Fibroblast of lung (primary cell): ENCODE data around the gene VAC14. TPM values are rescaled to one million over a fixed set of nuclear protein-coding genes. Genes with fewer than 3 reads are reported as not detected.

ENCODE experiments used
- DNase-seq, 2 donors: peaks; one replicate each; pipeline versions ENCODE4 v3.0.0 to v3.0.0-alpha.2; 2010; ENCODE audit warnings: low read depth in 2 of 2
- H2AFZ ChIP-seq: 2 replicates; pipeline ENCODE4 v1.5.1; 2012; ENCODE audit warnings: low read length, control low read depth, inconsistent platforms
- H3K27ac ChIP-seq: 2 replicates; pipeline ENCODE4 v1.5.1; 2011; ENCODE audit warnings: low read length, control low read depth; ENCODE audit not compliant: insufficient read depth
- H3K27me3 ChIP-seq: 2 replicates; pipeline ENCODE4 v1.5.1; 2011; ENCODE audit warnings: mild to moderate bottlenecking, low read length; ENCODE audit not compliant: control insufficient read depth, insufficient read depth
- H3K36me3 ChIP-seq: 2 replicates; pipeline ENCODE4 v1.5.1; 2011; ENCODE audit warnings: low read length; ENCODE audit not compliant: control insufficient read depth, insufficient read depth
- H3K4me1 ChIP-seq: 2 replicates; pipeline ENCODE4 v1.5.1; 2011; ENCODE audit warnings: low read length; ENCODE audit not compliant: control insufficient read depth, insufficient read depth; ENCODE audit errors: extremely low read depth
- H3K4me2 ChIP-seq: 2 replicates; pipeline ENCODE4 v1.5.1; 2011; ENCODE audit warnings: low read length, control low read depth; ENCODE audit not compliant: insufficient read depth; ENCODE audit errors: extremely low read depth
- H3K4me3 ChIP-seq, 4 experiments: fragments of 200-600 bp in 1 of 4; sonication (generic) in 1 of 4; replicated peaks in 1 of 4; 2 replicates each; pipeline ENCODE4 v1.5.1; 2011 to 2016; ENCODE audit warnings: low read length in 4 of 4, low read depth in 3 of 4, mild to moderate bottlenecking in 3 of 4, control low read depth in 2 of 4, inconsistent platforms in 1 of 4, mixed read lengths in 1 of 4; ENCODE audit not compliant: insufficient read depth in 1 of 4; ENCODE audit errors: control extremely low read depth in 1 of 4
- H3K79me2 ChIP-seq: 2 replicates; pipeline ENCODE4 v1.5.1; 2012; ENCODE audit warnings: mild to moderate bottlenecking, low read length, inconsistent platforms; ENCODE audit not compliant: control insufficient read depth, insufficient read depth
- H3K9ac ChIP-seq: 2 replicates; pipeline ENCODE4 v1.5.1; 2011; ENCODE audit warnings: mild to moderate bottlenecking, low read length, control low read depth; ENCODE audit not compliant: insufficient read depth
- H3K9me3 ChIP-seq: 2 replicates; pipeline ENCODE4 v1.5.1; 2012; ENCODE audit warnings: low read depth, low read length; ENCODE audit not compliant: control insufficient read depth, insufficient read depth
- H4K20me1 ChIP-seq: 2 replicates; pipeline ENCODE4 v1.5.1; 2011; ENCODE audit warnings: low read length; ENCODE audit not compliant: control insufficient read depth, insufficient read depth; ENCODE audit errors: extremely low read depth
- CTCF ChIP-seq, 2 donors: IDR thresholded peaks in 1 of 2; conservative IDR thresholded peaks in 1 of 2; 1 replicate in 1 of 2; 2 replicates in 1 of 2; pipeline ENCODE4 v1.5.1; 2011 to 2012; ENCODE audit warnings: low read length in 2 of 2, control low read depth in 1 of 2, inconsistent platforms in 1 of 2, low read depth in 1 of 2, mild to moderate bottlenecking in 1 of 2
- EZH2 ChIP-seq: IDR thresholded peaks from 2 replicates; pipeline ENCODE4 v1.5.1; 2012; ENCODE audit warnings: low read length, control low read depth, mild to moderate bottlenecking; ENCODE audit errors: missing control alignments
- polyA plus RNA-seq, 2 donors: library from polyadenylated mRNA; depleted of rRNA in 1 of 2; stranded (reverse) in 1 of 2; unstranded in 1 of 2; fragments of >200 nt; gene quantifications; 2 replicates each; pipeline ENCODE4 v1.2.1, GENCODE V29; 2011 to 2012; ENCODE audit warnings: missing spikeins in 1 of 2
- total RNA-seq: library from RNA; depleted of rRNA; stranded (reverse); fragments of >200 nt; gene quantifications from 2 replicates; pipeline ENCODE4 v1.2.1, GENCODE V29; 2014

VAC14 gene
- total and polyA plus RNA-seq, 2 donors (not counting 1 experiment from before 2014, with no cell fraction given), result 25.0 to 29.2 TPM

DNA sequence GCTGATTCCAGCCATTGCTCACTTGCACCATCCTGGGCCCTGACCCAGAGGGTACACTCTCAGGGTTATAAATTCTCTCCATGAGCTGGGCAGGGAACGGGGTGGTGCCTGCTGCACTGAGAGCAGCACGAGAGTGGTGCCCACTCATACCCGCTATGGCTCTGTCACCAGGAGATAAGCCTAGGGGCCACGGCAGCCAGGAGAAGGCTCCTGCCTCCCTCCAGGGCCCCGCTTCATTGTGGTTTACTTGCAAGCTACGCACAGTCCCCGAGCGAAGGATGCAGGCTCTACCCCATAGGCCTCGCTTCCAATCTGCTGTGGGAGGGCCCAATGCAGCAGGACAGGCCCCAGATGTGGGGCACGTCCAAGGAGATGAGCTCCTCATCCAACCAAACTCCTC, 48.5 kb downstream of the VAC14 start:
- no peaks in the 10 kb centered on the region for H4K20me1 ChIP-seq
- H3K27me3 ChIP-seq, result no peaks in the 10 kb centered on the region
- no peak overlapping the region for H3K4me3 ChIP-seq
- no peak for TF ChIP-seq CTCF (conservative IDR thresholded peaks at IDR 0.05 in 1 of 2, IDR thresholded peaks at IDR 0.05 in 1 of 2; ENCODE audit: low read depth in 1 of 2, low read length in 2 of 2)
- no peak for TF ChIP-seq EZH2
- H2AFZ ChIP-seq, result no peak overlapping the region
- peaks cover 49% of the 10 kb centered on the region for H3K4me1 ChIP-seq
- H3K9ac ChIP-seq, result no peak overlapping the region
- no peak overlapping the region for H3K4me2 ChIP-seq
- DNase-seq, result no peak
- H3K27ac ChIP-seq, result no peak overlapping the region
- no peaks in the 10 kb centered on the region for H3K36me3 ChIP-seq
- H3K9me3 ChIP-seq, result no peaks in the 10 kb centered on the region
- H3K79me2 ChIP-seq, result no peaks in the 10 kb centered on the region

DNA sequence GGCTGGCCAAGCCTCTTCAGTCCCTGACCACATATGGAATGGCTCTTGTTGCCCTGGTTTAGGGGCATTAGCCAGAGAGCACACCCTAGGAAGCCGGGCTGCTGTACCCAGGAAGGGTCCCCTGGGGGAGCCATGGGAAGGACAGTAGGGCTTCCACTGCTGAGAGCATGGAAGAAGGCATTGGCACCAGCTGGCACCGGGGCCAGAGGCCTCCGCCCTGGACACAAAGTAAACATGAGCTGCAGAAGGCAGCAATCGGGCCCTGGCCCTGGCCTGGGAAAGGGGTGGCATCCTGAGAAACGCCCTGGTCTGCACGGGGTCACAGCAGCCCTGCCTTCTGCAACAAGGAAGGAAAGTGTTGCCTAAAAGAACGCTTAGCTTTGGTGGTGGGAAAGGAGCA, 49.4 kb downstream of the VAC14 start:
- no peaks in the 10 kb centered on the region for H3K9me3 ChIP-seq
- H4K20me1 ChIP-seq, result no peaks in the 10 kb centered on the region
- no peaks in the 10 kb centered on the region for H3K36me3 ChIP-seq
- no peak overlapping the region for H2AFZ ChIP-seq
- H3K9ac ChIP-seq, result peak overlapping the region; percentile 32
- H3K4me2 ChIP-seq, result peak overlapping the region; percentile 48
- peaks cover 57% of the 10 kb centered on the region for H3K4me1 ChIP-seq
- DNase-seq, result no peak
- H3K4me3 ChIP-seq, result no peak overlapping the region
- H3K27me3 ChIP-seq, result no peaks in the 10 kb centered on the region
- H3K27ac ChIP-seq, result peak overlapping the region; percentile 80
- no peaks in the 10 kb centered on the region for H3K79me2 ChIP-seq
- no peak for TF ChIP-seq EZH2
- TF ChIP-seq CTCF (conservative IDR thresholded peaks at IDR 0.05 in 1 of 2, IDR thresholded peaks at IDR 0.05 in 1 of 2; ENCODE audit: low read depth in 1 of 2, low read length in 2 of 2), result no peak

DNA sequence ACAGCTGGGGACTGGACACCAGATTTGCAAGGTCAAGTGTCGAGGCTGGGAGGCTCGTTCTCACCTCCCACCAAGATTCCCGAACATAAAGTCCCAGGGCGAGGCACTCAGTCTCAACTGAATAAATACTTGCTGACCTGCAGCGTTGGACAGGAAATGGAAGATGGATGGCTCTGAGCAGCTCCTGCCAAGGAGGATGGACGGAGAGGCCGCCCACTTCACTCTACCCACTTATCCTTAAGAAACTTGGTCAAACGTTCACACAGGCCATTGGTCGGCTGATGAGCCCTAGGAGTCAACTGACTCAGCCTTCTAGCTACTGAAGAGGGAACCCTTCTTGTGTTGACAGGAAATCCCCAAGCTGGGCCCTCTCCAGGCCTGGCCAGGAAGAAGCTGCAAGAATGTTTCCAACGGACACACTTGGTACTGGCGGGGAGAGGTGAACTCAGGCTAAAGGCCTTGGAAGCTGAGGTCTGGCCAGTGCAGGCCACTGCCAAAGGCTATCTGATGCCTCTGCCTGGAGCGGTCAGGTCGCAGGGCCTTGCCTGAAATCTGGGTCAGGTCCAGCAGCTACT, 50.0 kb downstream of the VAC14 start:
- DNase-seq, result peak; percentile 98 to 100
- no peaks in the 10 kb centered on the region for H3K36me3 ChIP-seq
- H3K4me1 ChIP-seq, result peaks cover 63% of the 10 kb centered on the region
- no peaks in the 10 kb centered on the region for H3K27me3 ChIP-seq
- H3K4me2 ChIP-seq, result peak overlapping the region; percentile 51
- no peak overlapping the region for H3K4me3 ChIP-seq
- peak overlapping the region; percentile 80 for H3K27ac ChIP-seq
- H3K9me3 ChIP-seq, result no peaks in the 10 kb centered on the region
- H2AFZ ChIP-seq, result no peak overlapping the region
- no peaks in the 10 kb centered on the region for H3K79me2 ChIP-seq
- peak overlapping the region; percentile 37 for H3K9ac ChIP-seq
- TF ChIP-seq CTCF (conservative IDR thresholded peaks at IDR 0.05 in 1 of 2, IDR thresholded peaks at IDR 0.05 in 1 of 2; ENCODE audit: low read depth in 1 of 2, low read length in 2 of 2), result peak in 1 of 2 donors; percentile 26
- no peak for TF ChIP-seq EZH2
- no peaks in the 10 kb centered on the region for H4K20me1 ChIP-seq
